GM12878 (cell line): ENCODE results near the gene PCDHGC4. TPM values are rescaled to one million over a fixed set of nuclear protein-coding genes. Genes with fewer than 3 reads are reported as not detected.

Experiments used
- BCL3 ChIP-seq: IDR thresholded peaks from 2 replicates; pipeline ENCODE4 v1.6.1; 2011; ENCODE audit warnings: borderline replicate concordance, low read depth, mild to moderate bottlenecking, moderate library complexity, low read length; ENCODE audit not compliant: insufficient read depth, poor library complexity, severe bottlenecking
- CBFB ChIP-seq: IDR thresholded peaks from 2 replicates; pipeline ENCODE4 v1.6.1; 2016; ENCODE audit warnings: antibody characterized with exemption, low read depth
- CBX3 ChIP-seq: fragments of 200-600 bp; sonication (generic); IDR thresholded peaks from 2 replicates; pipeline ENCODE4 v1.6.1; 2016; ENCODE audit warnings: low read depth, borderline replicate concordance
- HSF1 ChIP-seq: fragments of 150-350 bp; IDR thresholded peaks from 2 replicates; pipeline ENCODE4 v1.6.1; 2014; ENCODE audit warnings: mild to moderate bottlenecking, low read depth, low read length
- KAT2A ChIP-seq: conservative IDR thresholded peaks from 2 replicates; pipeline ENCODE4 v1.6.1; 2011; ENCODE audit warnings: low read depth, low read length; ENCODE audit not compliant: control insufficient read depth
- MAX ChIP-seq: IDR thresholded peaks from 2 replicates; pipeline ENCODE4 v1.6.1; 2012; ENCODE audit warnings: low read depth, low read length, improper control_type of control experiment
- MTA3 ChIP-seq: IDR thresholded peaks from 2 replicates; pipeline ENCODE4 v1.6.1; 2012; ENCODE audit warnings: low read length, inconsistent platforms, borderline replicate concordance
- NFXL1 ChIP-seq: fragments of 450-650 bp; IDR thresholded peaks from 2 replicates; pipeline ENCODE4 v1.6.1; 2017; ENCODE audit warnings: antibody characterized with exemption, mild to moderate bottlenecking, borderline replicate concordance
- NRF1 ChIP-seq: conservative IDR thresholded peaks from 2 replicates; pipeline ENCODE4 v1.6.1; 2011; ENCODE audit warnings: mild to moderate bottlenecking, low read depth, low read length, improper control_type of control experiment
- PKNOX1 ChIP-seq: fragments of 450-650 bp; IDR thresholded peaks from 2 replicates; pipeline ENCODE4 v1.6.1; 2016; ENCODE audit warnings: mild to moderate bottlenecking
- RAD21 ChIP-seq: IDR thresholded peaks from 2 replicates; pipeline ENCODE4 v1.6.1; 2011; ENCODE audit warnings: mild to moderate bottlenecking, low read depth, low read length, moderate library complexity; ENCODE audit not compliant: insufficient read depth
- RUNX3 ChIP-seq: IDR thresholded peaks from 2 replicates; pipeline ENCODE4 v1.6.1; 2012; ENCODE audit warnings: low read length, inconsistent platforms
- SIX5 ChIP-seq: IDR thresholded peaks from 2 replicates; pipeline ENCODE4 v1.6.1; 2011; ENCODE audit warnings: mild to moderate bottlenecking, low read depth, low read length, moderate library complexity; ENCODE audit not compliant: severe bottlenecking
- STAT1 ChIP-seq: fragments of 450-650 bp; conservative IDR thresholded peaks from 2 replicates; pipeline ENCODE4 v1.6.1; 2014; ENCODE audit warnings: antibody characterized with exemption, mild to moderate bottlenecking
- USF1 ChIP-seq: IDR thresholded peaks from 2 replicates; pipeline ENCODE4 v1.6.1; 2011; ENCODE audit warnings: borderline replicate concordance, low read depth, mild to moderate bottlenecking, moderate library complexity, mixed read lengths, low read length; ENCODE audit not compliant: insufficient read depth; ENCODE audit errors: extremely low read length
- ZBTB4 ChIP-seq: fragments of 450-650 bp; formaldehyde crosslinking; IDR thresholded peaks from 2 replicates; pipeline ENCODE4 v1.4.0; 2022; ENCODE audit warnings: mild to moderate bottlenecking, moderate library complexity
- ZBTB40 ChIP-seq: fragments of 450-650 bp; IDR thresholded peaks from 2 replicates; pipeline ENCODE4 v1.6.1; 2016; ENCODE audit warnings: mild to moderate bottlenecking, moderate library complexity, borderline replicate concordance
- polyA plus RNA-seq, 11 experiments: library from polyadenylated mRNA; depleted of rRNA in 4 of 11; unstranded in 6 of 11; stranded (reverse) in 5 of 11; fragments of >200 nt; fragmentation: Nextera tagmentation in 4 of 11; fragmentation: Illumina TruSeq in 1 of 11; extraction: Ambion mirVana in 4 of 11; extraction: Trizol in 1 of 11; gene quantifications; 1 replicate in 1 of 11; 2 replicates in 10 of 11; pipeline versions ENCODE4 v1.2.1 to v1.2.3, GENCODE V29; 2011 to 2016; ENCODE audit warnings: inconsistent platforms in 2 of 11, missing spikeins in 2 of 11, low read depth in 1 of 11
- total RNA-seq, 4 experiments: library from RNA; depleted of rRNA in 3 of 4; stranded (reverse); fragments of >200 nt in 3 of 4; fragmentation: Illumina TruSeq in 1 of 4; extraction: Trizol in 1 of 4; gene quantifications; 2 replicates each; pipeline versions ENCODE4 v1.2.1 to v1.2.3, GENCODE V29; 2013 to 2021

The PCDHGC4 gene
- total and polyA plus RNA-seq, 10 of the 15 experiments (the other 5 are each of a cell fraction or from before 2014, with no cell fraction given), result 0.04 to 1.2 (median 0.52) TPM

- no peak for TF ChIP-seq SIX5
- no peak for TF ChIP-seq MTA3
- no peak for TF ChIP-seq BCL3
- TF ChIP-seq NFXL1, result no peak
- TF ChIP-seq USF1, result no peak
- TF ChIP-seq CBX3, result no peak
- TF ChIP-seq PKNOX1, result no peak; the same call in 1 of the 2 replicates
- TF ChIP-seq ZBTB4 (CRISPR knock-in tag), result no peak
- TF ChIP-seq KAT2A, result no peak
- no peak for TF ChIP-seq ZBTB40
- no peak for TF ChIP-seq NRF1
- TF ChIP-seq STAT1, result no peak
- TF ChIP-seq RAD21, result no peak
- TF ChIP-seq CBFB, result no peak
- TF ChIP-seq RUNX3, result peak; percentile 59; the same call in 1 of the 2 replicates
- no peak for TF ChIP-seq HSF1
- TF ChIP-seq MAX, result no peak
Observed at GRCh38 chr5:141529002-141529401, 44.2 kb downstream of the PCDHGC4 start (continued).
